Measurements from ENCODE around the gene CTIF.

Gene CTIF

GRCh38 chr18:48589797-48590519, 51.1 kb downstream of the CTIF start:
- no peak for DNase-seq (ENCODE audit: low read depth)
- no peak overlapping the region for H3K4me3 ChIP-seq (ENCODE audit: low read length)
- TF ChIP-seq CTCF (IDR thresholded peaks at IDR 0.05; ENCODE audit: insufficient read depth, low read depth, low read length, missing control alignments), result no peak

GRCh38 chr18:48590678-48591077, 51.8 kb downstream of the CTIF start:
- TF ChIP-seq CTCF (IDR thresholded peaks at IDR 0.05; ENCODE audit: insufficient read depth, low read depth, low read length, missing control alignments), result no peak
- no peak overlapping the region for H3K4me3 ChIP-seq (ENCODE audit: low read length)
- DNase-seq (ENCODE audit: low read depth), result peak; percentile 71

GRCh38 chr18:48592540-48593171, 53.8 kb downstream of the CTIF start:
- H3K4me3 ChIP-seq (ENCODE audit: low read length), result no peak overlapping the region
- TF ChIP-seq CTCF (IDR thresholded peaks at IDR 0.05; ENCODE audit: insufficient read depth, low read depth, low read length, missing control alignments), result no peak
- no peak for DNase-seq (ENCODE audit: low read depth)

- no peak for TF ChIP-seq CTCF (IDR thresholded peaks at IDR 0.05; ENCODE audit: insufficient read depth, low read depth, low read length, missing control alignments)
- DNase-seq (ENCODE audit: low read depth), result peak; percentile 30
These were observed 55.8 kb downstream of the CTIF start for GRCh38 chr18:48594471-48595094.

GRCh38 chr18:48595703-48596218, 56.9 kb downstream of the CTIF start:
- no peak for TF ChIP-seq CTCF (IDR thresholded peaks at IDR 0.05; ENCODE audit: insufficient read depth, low read depth, low read length, missing control alignments)
- H3K4me3 ChIP-seq (ENCODE audit: low read length), result no peak overlapping the region
- DNase-seq (ENCODE audit: low read depth), result no peak

More at GRCh38 chr18:48594471-48595094, 55.8 kb downstream of the CTIF start:
- H3K4me3 ChIP-seq (ENCODE audit: low read length), result no peak overlapping the region

- no peak overlapping the region for H3K4me3 ChIP-seq (ENCODE audit: low read length)
- TF ChIP-seq CTCF (IDR thresholded peaks at IDR 0.05; ENCODE audit: insufficient read depth, low read depth, low read length, missing control alignments), result no peak
- DNase-seq (ENCODE audit: low read depth), result peak; percentile 88
These were observed 58.3 kb downstream of the CTIF start for GRCh38 chr18:48597110-48597509.
